ENCODE results near the gene SGTA. TPM values are rescaled to one million over a fixed set of nuclear protein-coding genes. Genes with fewer than 3 reads are reported as not detected.

Gene SGTA
- total RNA-seq, 3 donors from 2014 or later (not counting 1 experiment from before 2014, with no cell fraction given): 35.2 to 38.1 (median 36.2) TPM

DNA sequence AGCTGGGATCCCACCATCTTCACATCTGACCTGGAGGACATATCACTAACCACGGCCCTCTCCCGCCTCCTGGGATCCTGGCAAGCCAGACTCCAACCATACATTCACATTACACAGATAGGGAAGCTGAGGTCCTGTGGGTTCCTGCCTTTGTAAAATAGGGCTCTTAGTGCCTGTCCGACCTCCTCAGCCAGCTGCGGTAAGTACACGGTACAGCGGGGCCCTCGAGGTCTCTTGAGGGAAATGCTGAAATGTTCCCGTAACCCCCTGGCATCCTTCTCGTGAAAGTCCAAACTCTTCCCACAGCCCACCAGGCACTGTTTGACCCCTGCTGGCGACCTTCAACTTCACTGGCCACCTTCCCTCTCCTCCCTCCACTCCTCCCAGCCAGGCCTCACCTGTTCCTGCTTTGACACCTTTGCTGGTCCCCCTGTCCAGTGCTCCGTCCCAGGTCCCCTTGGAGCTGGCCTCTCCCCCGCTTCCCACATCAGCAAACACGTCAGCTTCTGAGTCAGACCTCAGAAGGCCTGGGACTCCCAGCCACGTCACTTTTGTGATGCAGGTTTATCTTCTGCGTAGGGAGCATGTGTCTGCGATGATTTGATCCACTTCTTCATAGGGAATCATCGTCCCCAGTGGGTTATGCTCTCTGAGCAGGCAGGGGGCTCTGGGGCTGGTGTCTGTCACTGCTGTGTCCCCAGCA is 71.8 kb downstream of the SGTA start:
- no peak overlapping the region for H3K27ac Mint-ChIP-seq
- H3K4me1 Mint-ChIP-seq: peaks cover 0 to 5% of the 10 kb centered on the region in 2 donors
- H3K9me3 Mint-ChIP-seq: peaks cover 3 to 8% of the 10 kb centered on the region in 2 donors
- H3K36me3 ChIP-seq (ENCODE audit: control insufficient read depth, insufficient read depth, low read length): no peaks in the 10 kb centered on the region
- H3K27me3 Mint-ChIP-seq (ENCODE audit: low read depth in 2 of 2): peaks cover 4 to 6% of the 10 kb centered on the region in 2 donors
- peak overlapping the region; percentile 78 for H3K27ac ChIP-seq (ENCODE audit: low read length)
- peaks cover 10% of the 10 kb centered on the region for H3K4me1 ChIP-seq (ENCODE audit: control insufficient read depth, insufficient read depth, low read length)
- peaks cover 7% of the 10 kb centered on the region for H3K9me3 ChIP-seq (ENCODE audit: control insufficient read depth, insufficient read depth, low read length)
- WGBS (ENCODE audit: insufficient coverage): 56% methylated on average over 17 of the region's 17 CpGs
- intact Hi-C loops (cut with micrococcal nuclease): no loop called here
- H3K4me3 ChIP-seq (ENCODE audit: low read length): no peak overlapping the region
- H3K36me3 Mint-ChIP-seq: no peaks in the 10 kb centered on the region
- no peak for ATAC-seq
- no peaks in the 10 kb centered on the region for H3K27me3 ChIP-seq (ENCODE audit: control insufficient read depth, insufficient read depth, low read length)
- DNase-seq: no peak
- H3K4me3 Mint-ChIP-seq: no peak overlapping the region
- TF ChIP-seq, protein P1, sequence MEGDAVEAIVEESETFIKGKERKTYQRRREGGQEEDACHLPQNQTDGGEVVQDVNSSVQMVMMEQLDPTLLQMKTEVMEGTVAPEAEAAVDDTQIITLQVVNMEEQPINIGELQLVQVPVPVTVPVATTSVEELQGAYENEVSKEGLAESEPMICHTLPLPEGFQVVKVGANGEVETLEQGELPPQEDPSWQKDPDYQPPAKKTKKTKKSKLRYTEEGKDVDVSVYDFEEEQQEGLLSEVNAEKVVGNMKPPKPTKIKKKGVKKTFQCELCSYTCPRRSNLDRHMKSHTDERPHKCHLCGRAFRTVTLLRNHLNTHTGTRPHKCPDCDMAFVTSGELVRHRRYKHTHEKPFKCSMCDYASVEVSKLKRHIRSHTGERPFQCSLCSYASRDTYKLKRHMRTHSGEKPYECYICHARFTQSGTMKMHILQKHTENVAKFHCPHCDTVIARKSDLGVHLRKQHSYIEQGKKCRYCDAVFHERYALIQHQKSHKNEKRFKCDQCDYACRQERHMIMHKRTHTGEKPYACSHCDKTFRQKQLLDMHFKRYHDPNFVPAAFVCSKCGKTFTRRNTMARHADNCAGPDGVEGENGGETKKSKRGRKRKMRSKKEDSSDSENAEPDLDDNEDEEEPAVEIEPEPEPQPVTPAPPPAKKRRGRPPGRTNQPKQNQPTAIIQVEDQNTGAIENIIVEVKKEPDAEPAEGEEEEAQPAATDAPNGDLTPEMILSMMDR (IDR thresholded peaks at IDR 0.05): no peak

GRCh38 chr19:2706251-2706650 is 76.8 kb downstream of the SGTA start:
- Mint-ChIP-seq H3K4me3 (no peak overlapping the region), H3K27me3 (ENCODE audit: low read depth in 2 of 2) (peaks cover under 1 to 3% of the 10 kb centered on the region in 2 donors), H3K9me3 (no peaks in the 10 kb centered on the region), H3K4me1 (peaks cover 0 to 7% of the 10 kb centered on the region in 2 donors), H3K36me3 (no peaks in the 10 kb centered on the region), H3K27ac (no peak overlapping the region)
- ATAC-seq: no peak
- DNase-seq: no peak
- peaks cover 25% of the 10 kb centered on the region for H3K4me1 ChIP-seq (ENCODE audit: control insufficient read depth, insufficient read depth, low read length)
- no peaks in the 10 kb centered on the region for H3K9me3 ChIP-seq (ENCODE audit: control insufficient read depth, insufficient read depth, low read length)
- no peaks in the 10 kb centered on the region for H3K36me3 ChIP-seq (ENCODE audit: control insufficient read depth, insufficient read depth, low read length)
- no peak overlapping the region for H3K27ac ChIP-seq (ENCODE audit: low read length)
- no peak overlapping the region for H3K4me3 ChIP-seq (ENCODE audit: low read length)
- H3K27me3 ChIP-seq (ENCODE audit: control insufficient read depth, insufficient read depth, low read length): no peaks in the 10 kb centered on the region
- WGBS (ENCODE audit: insufficient coverage): 93% methylated on average over 5 of the region's 5 CpGs
- intact Hi-C loops (cut with micrococcal nuclease): no loop called here
- TF ChIP-seq, protein P1 (IDR thresholded peaks at IDR 0.05): no peak

Other genes with a start within 250 kb of the SGTA start
- gene GNG7, start 80.6 kb downstream of the SGTA start, total RNA-seq: 1 to 10 TPM in 2 of 3 donors, under 1 TPM in 1; 0.75 to 4.8 (median 1.5) TPM
- gene DIRAS1, start 61.9 kb downstream of the SGTA start, total RNA-seq: under 1 TPM; 0.12 to 0.48 (median 0.18) TPM
- gene SLC39A3, start 43.3 kb downstream of the SGTA start, total RNA-seq: 10 to 100 TPM; 14.8 to 29.4 (median 19.6) TPM
- 10 to 100 TPM; 31.6 to 44.0 (median 33.4) TPM for gene THOP1, start 2.2 kb upstream of the SGTA start, total RNA-seq
- 1 to 10 TPM; 3.4 to 5.6 (median 3.7) TPM for gene ZNF554, start 36.6 kb upstream of the SGTA start, total RNA-seq
- 1 to 10 TPM; 2.0 to 4.6 (median 2.9) TPM for gene ZNF555, start 58.2 kb upstream of the SGTA start, total RNA-seq
- gene ZNF556, start 84.1 kb upstream of the SGTA start, total RNA-seq: not detected
- 1 to 10 TPM; 4.4 to 7.5 (median 4.7) TPM for gene ZNF57, start 117.7 kb upstream of the SGTA start, total RNA-seq
- 1 to 10 TPM; 6.0 to 9.2 (median 6.8) TPM for gene ZNF77, start 161.7 kb upstream of the SGTA start, total RNA-seq
- gene TLE6, start 194.3 kb upstream of the SGTA start, total RNA-seq: 1 to 10 TPM in 1 of 3 donors, under 1 TPM in 1, not detected in 1; 0.49 to 2.2 TPM
- gene TLE2, start 246.0 kb upstream of the SGTA start, total RNA-seq: 1 to 10 TPM; 6.1 to 8.8 (median 8.2) TPM

Data from natural killer cell (primary cell).